HG03469 (cell line): Measurements from ENCODE around the gene PDZK1.
"Not testable (repeated sequence)": the region's sequence is repeated elsewhere in the genome, so short reads cannot be mapped to it uniquely, and the experiment has no call there.

ENCODE experiments used
- ATAC-seq: cut with Tn5 transposase; IDR thresholded peaks from one replicate; pipeline ENCODE4 v1.9.1; 2021; ENCODE audit warnings: mild to moderate bottlenecking, moderate library complexity, moderate number of reproducible peaks; ENCODE audit not compliant: unreplicated experiment

The PDZK1 gene

DNA sequence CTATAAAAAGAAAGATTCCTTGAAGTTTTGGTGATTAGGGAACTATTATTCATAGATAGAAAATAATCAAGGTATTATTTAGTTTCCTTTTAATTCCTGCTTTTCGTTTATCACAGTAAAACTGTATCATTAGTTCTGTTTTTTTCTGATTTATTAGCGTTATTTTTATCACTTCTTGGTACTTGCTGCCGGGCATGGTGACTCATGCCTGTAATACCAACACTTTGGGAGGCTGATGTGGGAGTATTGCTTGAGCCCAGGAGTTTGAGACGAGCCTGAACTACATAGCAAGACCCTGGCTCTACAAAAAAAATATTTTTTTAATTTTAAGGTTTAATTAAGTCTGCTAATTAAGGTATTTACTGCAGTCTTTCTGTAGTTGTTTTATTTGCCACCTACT is 42.2 kb downstream of the PDZK1 start:
- not testable (repeated sequence) for ATAC-seq

DNA sequence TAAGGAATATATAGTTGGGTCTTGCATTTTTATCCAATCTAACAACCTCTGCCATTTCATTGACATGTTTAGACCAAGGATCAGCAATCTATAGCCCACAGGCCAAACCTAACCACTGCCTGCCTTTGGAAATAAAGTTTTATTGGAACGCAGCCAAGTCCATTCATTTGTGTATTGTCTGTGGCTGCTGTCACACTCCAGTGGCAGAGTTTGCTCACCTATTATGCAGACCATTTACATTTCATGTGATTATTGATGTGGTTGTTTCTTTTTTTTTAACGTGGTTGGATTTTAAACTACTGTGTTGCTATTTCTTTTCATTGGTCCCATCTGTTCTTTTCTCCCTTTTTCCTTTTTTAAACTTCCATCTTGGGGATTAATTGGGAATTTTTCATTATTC is 44.7 kb downstream of the PDZK1 start:
- ATAC-seq = peak; percentile 52

DNA sequence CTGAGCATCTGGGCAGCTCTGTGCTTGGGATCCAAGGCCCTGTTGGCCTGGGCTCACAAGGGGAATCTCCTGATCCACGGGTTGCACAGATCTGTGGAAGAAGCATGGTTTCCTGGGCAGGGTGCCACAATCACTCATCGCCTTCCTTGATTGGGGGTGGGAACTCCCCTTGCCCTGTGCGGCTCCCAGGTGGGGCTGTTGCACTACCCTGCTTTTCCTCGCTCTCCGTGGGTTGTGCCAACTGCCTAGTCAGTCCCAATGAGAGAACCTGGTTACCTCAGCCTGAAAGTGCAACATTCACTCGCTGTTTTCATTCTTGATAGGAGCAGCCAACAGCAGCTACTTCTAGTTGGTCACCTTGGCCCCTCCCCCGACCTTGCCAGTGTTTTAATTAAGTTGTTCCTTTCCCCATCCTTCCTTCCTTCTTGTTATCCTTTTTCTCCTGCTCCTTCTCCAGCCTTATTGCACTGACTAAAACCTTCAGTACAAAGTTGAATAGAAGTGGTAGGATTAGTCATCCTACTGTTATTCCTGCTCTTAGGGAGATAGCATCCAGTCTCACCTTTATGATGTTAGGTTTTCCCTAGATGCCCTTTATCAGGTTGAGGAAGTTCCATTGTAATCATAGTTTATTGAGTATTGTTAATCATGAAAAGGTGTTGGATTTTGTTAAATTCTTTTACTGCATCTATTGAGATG is 50.8 kb downstream of the PDZK1 start:
- ATAC-seq = not testable (repeated sequence)

- not testable (repeated sequence) for ATAC-seq
Measured at GRCh38 chr1:145643990-145644389, 63.2 kb downstream of the PDZK1 start.

GRCh38 chr1:145641886-145642285 is 65.3 kb downstream of the PDZK1 start:
- not testable (repeated sequence) for ATAC-seq

DNA sequence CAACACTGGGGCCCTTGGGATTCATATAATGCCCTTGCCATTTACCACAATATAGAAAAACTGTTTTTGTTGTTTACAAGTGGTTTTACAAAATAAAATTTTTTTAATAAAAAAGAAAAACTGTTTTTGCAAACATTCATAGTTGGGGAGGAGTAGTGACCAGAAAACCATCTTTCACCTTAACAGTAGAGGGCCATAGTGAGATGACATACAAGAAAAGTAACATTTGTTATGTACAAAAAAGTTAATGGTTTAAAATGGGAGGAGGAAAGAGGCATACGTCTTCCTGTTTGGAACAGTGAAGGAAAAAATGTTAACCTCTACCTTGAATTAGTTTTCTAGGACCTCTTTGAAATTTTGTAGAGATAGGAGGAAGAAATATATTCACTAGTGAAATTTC is 70.9 kb downstream of the PDZK1 start:
- ATAC-seq = not testable (repeated sequence)

DNA sequence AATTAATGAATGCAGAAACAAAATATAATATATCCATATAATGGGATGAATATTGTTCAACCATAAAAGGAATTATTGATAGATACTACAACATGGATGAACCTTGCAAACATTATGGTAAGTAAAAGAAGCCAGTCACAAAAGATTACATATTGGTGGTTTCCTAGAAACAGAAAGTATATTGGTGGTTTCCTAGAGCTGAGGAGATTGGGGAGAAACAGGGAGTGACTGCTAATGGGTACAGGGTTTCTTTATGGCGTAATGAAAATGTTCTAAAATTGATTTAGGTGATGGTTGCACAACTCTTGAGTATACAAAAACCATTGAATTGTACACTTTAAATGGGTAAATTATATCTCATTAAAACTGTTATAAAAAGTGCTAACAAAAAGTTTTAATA is 85.0 kb downstream of the PDZK1 start:
- not testable (repeated sequence) for ATAC-seq
